Activated CD8-positive, alpha-beta T cell treated with anti-CD3 and anti-CD28 coated beads for 36 hours (primary cell): ENCODE results near the gene SMTNL2. TPM values are rescaled to one million over a fixed set of nuclear protein-coding genes. Genes with fewer than 3 reads are reported as not detected.
"Not testable (repeated sequence)": the region's sequence is repeated elsewhere in the genome, so short reads cannot be mapped to it uniquely, and the experiment has no call there.

Experiments used
- ATAC-seq: fragments of 200-7000 bp; cut with Tn5 transposase; one replicate; pipeline ENCODE4 v1.10.0; 2021; ENCODE audit warnings: mild to moderate bottlenecking, moderate library complexity
- CTCF ChIA-PET: fragments of 350-600 bp; sonication (Branson Sonifier 250); formaldehyde crosslinking; loops from one replicate; lab custom pipeline; 2021; ENCODE audit warnings: antibody characterized with exemption; lab: Charles Lee
- POLR2A ChIA-PET: fragments of 350-600 bp; sonication (Branson Sonifier 250); formaldehyde crosslinking; loops from one replicate; lab custom pipeline; 2021; ENCODE audit warnings: antibody characterized with exemption; lab: Charles Lee
- DNase-seq: peaks from one replicate; pipeline ENCODE4 v3.0.0-alpha.2; 2020
- H3K27ac Mint-ChIP-seq: one replicate; pipeline ENCODE4 v1.8.0; 2021; ENCODE audit warnings: mild to moderate bottlenecking, mixed read lengths
- H3K27me3 Mint-ChIP-seq: one replicate; pipeline ENCODE4 v1.8.0; 2021; ENCODE audit warnings: mixed read lengths
- H3K36me3 Mint-ChIP-seq: one replicate; pipeline ENCODE4 v1.8.0; 2021; ENCODE audit warnings: low read depth, mixed read lengths
- H3K4me1 Mint-ChIP-seq: one replicate; pipeline ENCODE4 v1.8.0; 2021; ENCODE audit warnings: low read depth, mixed read lengths
- H3K4me3 Mint-ChIP-seq: one replicate; pipeline ENCODE4 v1.8.0; 2021; ENCODE audit warnings: mild to moderate bottlenecking, moderate library complexity, mixed read lengths
- H3K9me3 Mint-ChIP-seq: one replicate; pipeline ENCODE4 v1.8.0; 2021; ENCODE audit warnings: mixed read lengths
- intact Hi-C: fragments of 100-400 bp; cut with micrococcal nuclease; formaldehyde crosslinking; loops from one replicate; pipeline ENCODE4 v1.10.0; 2022
- total RNA-seq, 2 experiments: library from RNA; stranded (reverse); gene quantifications; one replicate each; pipeline ENCODE4 v1.2.3, GENCODE V29; 2021
- TF ChIP-seq, protein P1 (sequence below): fragments of 200-600 bp; IDR thresholded peaks from one replicate; pipeline ENCODE4 v1.8.0; 2022; ENCODE audit warnings: antibody characterized with exemption, mild to moderate bottlenecking

Gene SMTNL2
- total RNA-seq, 2 experiments from 2014 or later: not detected

DNA sequence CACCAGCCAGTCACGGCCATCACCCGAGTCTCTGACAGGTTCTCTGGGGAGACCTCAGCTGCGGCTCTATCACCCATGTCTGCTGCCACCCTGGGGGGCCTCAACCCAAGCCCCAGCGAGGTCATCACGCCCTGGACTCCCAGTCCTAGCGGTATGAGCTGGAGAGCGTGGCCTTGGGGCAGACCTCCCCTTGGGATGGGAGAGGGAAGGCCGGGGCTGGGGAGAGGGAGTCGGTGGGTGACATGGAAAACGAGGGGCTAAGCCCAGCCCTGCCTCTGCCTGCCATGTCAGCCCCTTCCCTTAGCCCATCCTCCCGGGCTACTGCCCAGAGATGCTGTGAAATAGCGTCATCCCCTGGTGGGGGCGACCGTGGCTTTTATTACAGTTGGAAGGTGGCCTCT is 8.7 kb downstream of the SMTNL2 start:
- Mint-ChIP-seq H3K4me3 (no peak overlapping the region), H3K36me3 (no peaks in the 10 kb centered on the region), H3K4me1 (peaks cover 4% of the 10 kb centered on the region), H3K9me3 (no peaks in the 10 kb centered on the region), H3K27ac (no peak overlapping the region), H3K27me3 (peaks cover 5% of the 10 kb centered on the region)
- ATAC-seq: no peak
- DNase-seq: no peak
- intact Hi-C loops: no loop called here
- TF ChIP-seq, protein P1, sequence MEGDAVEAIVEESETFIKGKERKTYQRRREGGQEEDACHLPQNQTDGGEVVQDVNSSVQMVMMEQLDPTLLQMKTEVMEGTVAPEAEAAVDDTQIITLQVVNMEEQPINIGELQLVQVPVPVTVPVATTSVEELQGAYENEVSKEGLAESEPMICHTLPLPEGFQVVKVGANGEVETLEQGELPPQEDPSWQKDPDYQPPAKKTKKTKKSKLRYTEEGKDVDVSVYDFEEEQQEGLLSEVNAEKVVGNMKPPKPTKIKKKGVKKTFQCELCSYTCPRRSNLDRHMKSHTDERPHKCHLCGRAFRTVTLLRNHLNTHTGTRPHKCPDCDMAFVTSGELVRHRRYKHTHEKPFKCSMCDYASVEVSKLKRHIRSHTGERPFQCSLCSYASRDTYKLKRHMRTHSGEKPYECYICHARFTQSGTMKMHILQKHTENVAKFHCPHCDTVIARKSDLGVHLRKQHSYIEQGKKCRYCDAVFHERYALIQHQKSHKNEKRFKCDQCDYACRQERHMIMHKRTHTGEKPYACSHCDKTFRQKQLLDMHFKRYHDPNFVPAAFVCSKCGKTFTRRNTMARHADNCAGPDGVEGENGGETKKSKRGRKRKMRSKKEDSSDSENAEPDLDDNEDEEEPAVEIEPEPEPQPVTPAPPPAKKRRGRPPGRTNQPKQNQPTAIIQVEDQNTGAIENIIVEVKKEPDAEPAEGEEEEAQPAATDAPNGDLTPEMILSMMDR: no peak
- CTCF ChIA-PET: interaction anchor here (1.0 kb wide), 1 partner anchor 34 kb away, joined by 3 read pairs; no protein-coding TSS in a partner anchor
- POLR2A ChIA-PET: interaction anchor here (0.9 kb wide), 1 partner anchor 12 kb away, joined by 3 read pairs; no protein-coding TSS in a partner anchor

DNA sequence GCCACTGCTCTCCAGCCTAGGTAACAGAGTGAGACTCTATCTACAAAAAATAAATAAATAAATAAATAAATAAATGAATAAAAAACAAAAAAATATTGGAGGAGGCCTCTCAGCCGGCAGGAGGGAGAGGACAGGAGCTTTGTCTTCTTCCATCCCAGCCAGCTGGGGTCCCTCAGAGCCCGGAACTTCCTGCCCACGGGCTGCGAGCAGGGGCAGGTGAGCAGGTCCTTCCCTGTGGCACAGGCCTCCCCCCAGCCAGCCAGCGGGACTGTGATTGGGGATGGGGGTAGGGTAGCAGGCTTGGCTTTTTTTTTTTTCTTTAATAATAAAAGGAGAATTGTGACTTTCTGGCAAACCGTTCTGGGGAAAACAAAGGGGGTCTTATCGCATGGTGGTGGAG is 10.1 kb downstream of the SMTNL2 start:
- H3K4me1 Mint-ChIP-seq: peaks cover 4% of the 10 kb centered on the region
- no peak for ATAC-seq
- TF ChIP-seq, protein P1: no peak
- no peak for DNase-seq
- no peaks in the 10 kb centered on the region for H3K36me3 Mint-ChIP-seq
- H3K9me3 Mint-ChIP-seq: no peaks in the 10 kb centered on the region
- no peak overlapping the region for H3K4me3 Mint-ChIP-seq
- intact Hi-C loops: no loop called here
- ChIA-PET POLR2A (no interaction called here), CTCF (interaction anchor here (0.8 to 1.9 kb wide), 8 partner anchors 11 to 246 kb away, joined by 3 to 7 read pairs (median 3); partner anchors contain the start of gene SMTNL2)
- no peak overlapping the region for H3K27ac Mint-ChIP-seq
- peaks cover 5% of the 10 kb centered on the region for H3K27me3 Mint-ChIP-seq

DNA sequence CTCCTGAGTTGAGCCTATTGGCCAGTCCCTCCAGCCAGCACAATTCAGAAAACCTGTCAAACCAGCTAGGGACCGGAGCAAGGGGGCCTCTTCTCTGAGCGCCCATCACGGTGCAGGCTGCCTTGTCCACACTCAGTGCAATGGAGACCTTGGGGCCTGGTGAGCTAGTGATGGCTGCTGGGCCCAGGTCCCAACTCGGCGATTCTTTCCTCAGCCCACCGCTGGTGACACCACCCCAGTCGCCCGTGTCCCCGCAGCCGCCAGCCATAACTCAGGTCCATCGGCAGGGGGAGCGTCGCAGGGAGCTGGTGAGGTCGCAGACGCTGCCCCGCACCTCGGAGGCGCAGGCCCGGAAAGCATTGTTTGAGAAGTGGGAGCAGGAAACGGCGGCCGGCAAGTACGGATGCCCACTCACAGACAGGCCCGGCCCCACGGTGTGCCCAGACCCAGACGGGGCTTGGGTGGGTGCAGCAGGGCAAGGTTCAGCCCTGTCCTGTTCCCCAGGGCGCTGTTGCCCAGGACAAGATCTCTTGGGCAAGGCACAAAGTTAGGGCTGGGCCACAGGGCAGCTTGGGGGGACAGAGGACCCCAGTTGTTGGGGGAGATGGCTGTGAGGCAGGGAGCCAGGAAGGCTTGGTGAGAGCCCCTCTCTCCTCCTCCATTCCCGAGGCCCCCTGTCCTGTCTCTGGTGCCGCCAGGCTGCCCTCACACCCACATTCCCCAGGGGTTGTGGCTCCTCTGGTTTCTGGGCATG is 10.8 kb downstream of the SMTNL2 start:
- CTCF ChIA-PET: interaction anchor here (0.7 to 1.9 kb wide), 10 partner anchors 8 to 245 kb away, joined by 3 to 7 read pairs (median 3); partner anchors contain the start of gene SMTNL2
- Mint-ChIP-seq H3K27ac (no peak overlapping the region), H3K4me3 (no peak overlapping the region)

DNA sequence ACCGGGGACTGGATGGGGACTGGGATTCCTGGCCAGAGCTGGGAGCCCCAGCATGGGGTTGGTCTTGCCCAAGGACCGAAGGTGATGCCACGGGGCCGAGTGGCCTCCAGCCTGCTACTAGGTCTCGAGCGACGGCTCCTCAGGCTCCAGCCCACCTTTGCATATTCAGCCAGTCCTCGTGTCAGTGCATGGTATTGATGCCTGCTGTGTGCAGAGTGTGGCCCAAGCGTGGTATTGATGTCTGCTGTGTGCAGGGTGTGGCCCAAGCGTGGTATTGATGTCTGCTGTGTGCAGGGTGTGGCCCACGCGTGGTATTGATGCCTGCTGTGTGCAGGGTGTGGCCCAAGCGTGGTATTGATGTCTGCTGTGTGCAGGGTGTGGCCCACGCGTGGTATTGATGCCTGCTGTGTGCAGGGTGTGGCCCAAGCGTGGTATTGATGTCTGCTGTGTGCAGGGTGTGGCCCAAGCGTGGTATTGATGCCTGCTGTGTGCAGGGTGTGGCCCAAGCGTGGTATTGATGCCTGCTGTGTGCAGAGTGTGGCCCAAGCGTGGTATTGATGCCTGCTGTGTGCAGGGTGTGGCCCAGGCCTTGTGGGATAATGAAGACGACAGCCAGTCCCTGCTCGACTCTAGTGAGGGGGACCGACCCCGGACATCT is 11.5 kb downstream of the SMTNL2 start:
- ATAC-seq, H3K27ac Mint-ChIP-seq, DNase-seq, H3K4me3 Mint-ChIP-seq, intact Hi-C loops, POLR2A ChIA-PET, H3K36me3 Mint-ChIP-seq, H3K4me1 Mint-ChIP-seq, H3K9me3 Mint-ChIP-seq, H3K27me3 Mint-ChIP-seq: not testable (repeated sequence)
- CTCF ChIA-PET: interaction anchor here (0.7 to 1.9 kb wide), 6 partner anchors 9 to 244 kb away, joined by 3 to 7 read pairs (median 4); no protein-coding TSS in a partner anchor

More for the DNA sequence above, 10.8 kb downstream of the SMTNL2 start:
- intact Hi-C loops: no loop called here
- Mint-ChIP-seq H3K4me1 (peaks cover 4% of the 10 kb centered on the region), H3K9me3 (no peaks in the 10 kb centered on the region), H3K27me3 (peaks cover 5% of the 10 kb centered on the region), H3K36me3 (no peaks in the 10 kb centered on the region)
- POLR2A ChIA-PET: no interaction called here
- TF ChIP-seq, protein P1: peak; percentile 69
- ATAC-seq (peak; percentile 92), DNase-seq (peak; percentile 64)

DNA sequence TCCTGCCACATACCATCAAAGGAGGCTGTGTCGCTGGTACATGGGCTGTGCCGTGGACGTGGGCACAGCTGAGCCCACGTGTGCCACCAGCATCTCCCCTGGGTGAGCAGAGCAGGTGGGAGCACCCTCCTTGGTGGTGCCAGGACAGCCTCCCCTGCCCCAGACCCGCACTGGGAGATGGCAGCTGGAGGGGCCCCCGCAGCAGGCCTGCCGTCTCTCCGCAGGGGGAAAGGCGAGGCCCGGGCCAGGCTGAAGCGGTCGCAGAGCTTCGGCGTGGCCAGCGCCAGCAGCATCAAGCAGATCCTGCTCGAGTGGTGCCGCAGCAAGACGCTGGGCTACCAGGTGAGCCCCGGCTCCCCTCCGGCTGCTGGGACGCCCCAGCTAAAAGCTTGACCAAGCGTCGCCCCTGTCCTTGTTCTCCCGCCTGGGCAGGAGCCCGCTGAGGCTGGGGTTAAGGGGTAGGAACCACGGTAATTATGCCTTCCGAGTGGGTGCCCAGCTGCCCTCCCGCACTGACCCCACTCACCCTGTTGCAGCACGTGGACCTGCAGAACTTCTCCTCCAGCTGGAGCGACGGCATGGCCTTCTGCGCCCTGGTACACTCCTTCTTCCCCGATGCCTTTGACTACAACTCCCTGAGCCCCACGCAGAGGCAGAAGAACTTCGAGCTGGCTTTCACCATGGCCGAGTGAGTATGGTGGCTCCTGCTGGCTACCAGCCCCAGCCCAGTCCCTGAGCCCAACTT is 12.5 kb downstream of the SMTNL2 start:
- Mint-ChIP-seq H3K4me3 (no peak overlapping the region), H3K27ac (no peak overlapping the region), H3K4me1 (peaks cover 4% of the 10 kb centered on the region), H3K36me3 (no peaks in the 10 kb centered on the region), H3K27me3 (peaks cover 3% of the 10 kb centered on the region), H3K9me3 (no peaks in the 10 kb centered on the region)
- TF ChIP-seq, protein P1: no peak
- intact Hi-C loops: no loop called here
- DNase-seq: no peak
- ATAC-seq: no peak
- ChIA-PET CTCF (interaction anchor here (1.4 to 1.6 kb wide), 2 partner anchors 10 to 28 kb away, joined by 5 to 11 read pairs; no protein-coding TSS in a partner anchor), POLR2A (interaction anchor here (0.6 kb wide), 1 partner anchor 170 kb away, joined by 3 read pairs; no protein-coding TSS in a partner anchor)
